DOHH2 (cell line): Measurements from ENCODE around the gene AFM.

ENCODE experiments used
- EZH2phosphoT487 ChIP-seq: fragments of 200-600 bp; sonication (generic); IDR thresholded peaks from 2 replicates; pipeline ENCODE4 v1.6.1; 2017; ENCODE audit warnings: borderline replicate concordance, mild to moderate bottlenecking, antibody characterized with exemption, low read length, moderate library complexity, mixed read lengths
- TF ChIP-seq, protein P1 (sequence below): fragments of 200-600 bp; sonication (generic); IDR thresholded peaks from one replicate; pipeline ENCODE4 v1.5.1; 2014; ENCODE audit warnings: antibody characterized with exemption, mild to moderate bottlenecking, low read depth, low read length; ENCODE audit not compliant: poor library complexity, severe bottlenecking

GRCh38 chr4:73470728-73471127, 10.8 kb upstream of the AFM start:
- TF ChIP-seq, protein P1, sequence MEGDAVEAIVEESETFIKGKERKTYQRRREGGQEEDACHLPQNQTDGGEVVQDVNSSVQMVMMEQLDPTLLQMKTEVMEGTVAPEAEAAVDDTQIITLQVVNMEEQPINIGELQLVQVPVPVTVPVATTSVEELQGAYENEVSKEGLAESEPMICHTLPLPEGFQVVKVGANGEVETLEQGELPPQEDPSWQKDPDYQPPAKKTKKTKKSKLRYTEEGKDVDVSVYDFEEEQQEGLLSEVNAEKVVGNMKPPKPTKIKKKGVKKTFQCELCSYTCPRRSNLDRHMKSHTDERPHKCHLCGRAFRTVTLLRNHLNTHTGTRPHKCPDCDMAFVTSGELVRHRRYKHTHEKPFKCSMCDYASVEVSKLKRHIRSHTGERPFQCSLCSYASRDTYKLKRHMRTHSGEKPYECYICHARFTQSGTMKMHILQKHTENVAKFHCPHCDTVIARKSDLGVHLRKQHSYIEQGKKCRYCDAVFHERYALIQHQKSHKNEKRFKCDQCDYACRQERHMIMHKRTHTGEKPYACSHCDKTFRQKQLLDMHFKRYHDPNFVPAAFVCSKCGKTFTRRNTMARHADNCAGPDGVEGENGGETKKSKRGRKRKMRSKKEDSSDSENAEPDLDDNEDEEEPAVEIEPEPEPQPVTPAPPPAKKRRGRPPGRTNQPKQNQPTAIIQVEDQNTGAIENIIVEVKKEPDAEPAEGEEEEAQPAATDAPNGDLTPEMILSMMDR: no peak
- TF ChIP-seq EZH2phosphoT487: no peak
